H1 (cell line): Measurements from ENCODE around the gene SLC2A4RG. TPM values are rescaled to one million over a fixed set of nuclear protein-coding genes. Genes with fewer than 3 reads are reported as not detected.

Experiments
- CTCF ChIA-PET: fragments of 300-600 bp; sonication (Branson Sonifier 250); formaldehyde crosslinking; loops from one replicate; lab custom pipeline; 2021; ENCODE audit not compliant: partially characterized antibody; lab: Charles Lee
- POLR2A ChIA-PET: fragments of 300-600 bp; sonication (Branson Sonifier 250); formaldehyde crosslinking; loops from one replicate; lab custom pipeline; 2021; ENCODE audit warnings: inconsistent platforms; ENCODE audit not compliant: partially characterized antibody; lab: Charles Lee
- DNase-seq, 2 experiments: peaks; one replicate each; pipeline versions ENCODE4 v3.0.0 to v3.0.0-alpha.2; 2010 to 2022; ENCODE audit warnings: low spot score in 2 of 2, low read depth in 1 of 2, mixed read lengths in 1 of 2
- FAIRE-seq: peaks from 2 replicates; lab custom pipeline; 2011; peaks lifted over from hg19 to GRCh38; lab: Jason Lieb, UNC
- H2AFZ ChIP-seq: 2 replicates; pipeline ENCODE4 v1.8.1; 2012; ENCODE audit warnings: low read length, inconsistent platforms
- H2AK5ac ChIP-seq: 2 replicates; pipeline ENCODE4 v1.6.1; 2013; ENCODE audit warnings: low read depth, low read length
- H2BK120ac ChIP-seq: replicated peaks from 2 replicates; pipeline ENCODE3; 2013; ENCODE audit warnings: low read depth, low read length, inconsistent platforms
- H2BK12ac ChIP-seq: 2 replicates; pipeline ENCODE4 v1.6.1; 2013; ENCODE audit warnings: low read depth, low read length
- H2BK15ac ChIP-seq: 2 replicates; pipeline ENCODE4 v1.6.1; 2013; ENCODE audit warnings: low read length
- H2BK20ac ChIP-seq: 2 replicates; pipeline ENCODE4 v1.6.1; 2013; ENCODE audit warnings: low read length
- H2BK5ac ChIP-seq: 2 replicates; pipeline ENCODE4 v1.6.1; 2013; ENCODE audit warnings: low read depth, low read length
- H3K14ac ChIP-seq: 2 replicates; pipeline ENCODE4 v1.6.1; 2013; ENCODE audit warnings: inconsistent platforms; ENCODE audit not compliant: insufficient read length
- H3K18ac ChIP-seq: 2 replicates; pipeline ENCODE4 v1.6.1; 2013; ENCODE audit warnings: low read length; ENCODE audit errors: extremely low read depth
- H3K23ac ChIP-seq: 2 replicates; pipeline ENCODE4 v1.6.1; 2013; ENCODE audit warnings: inconsistent platforms; ENCODE audit not compliant: insufficient read length
- H3K23me2 ChIP-seq: 2 replicates; pipeline ENCODE4 v1.6.1; 2013; ENCODE audit warnings: low read depth, low read length
- H3K27ac ChIP-seq: 2 replicates; pipeline ENCODE4 v1.6.1; 2011; ENCODE audit warnings: low read depth, low read length, inconsistent platforms
- H3K27me3 ChIP-seq, 4 experiments: replicated peaks in 1 of 4; 1 replicate in 1 of 4; 2 replicates in 3 of 4; pipeline versions ENCODE4 v1.6.1 to v1.8.1; 2011 to 2013; ENCODE audit warnings: low read length in 3 of 4, mild to moderate bottlenecking in 3 of 4, inconsistent platforms in 2 of 4, mixed read lengths in 2 of 4, moderate library complexity in 1 of 4; ENCODE audit not compliant: control insufficient read depth in 3 of 4, insufficient read depth in 3 of 4; ENCODE audit errors: extremely low read depth in 1 of 4
- H3K36me3 ChIP-seq, 4 experiments: 2 replicates each; pipeline versions ENCODE4 v1.6.1 to v1.8.1; 2011 to 2013; ENCODE audit warnings: mild to moderate bottlenecking in 4 of 4, low read length in 3 of 4, moderate library complexity in 2 of 4, control low read depth in 1 of 4, inconsistent platforms in 1 of 4; ENCODE audit not compliant: insufficient read depth in 4 of 4, control insufficient read depth in 2 of 4
- H3K4ac ChIP-seq: replicated peaks from 2 replicates; pipeline ENCODE3; 2013; ENCODE audit warnings: low read length, low read depth, mixed read lengths, inconsistent platforms; ENCODE audit not compliant: insufficient read length
- H3K4me1 ChIP-seq, 4 experiments: replicated peaks in 1 of 4; 1 replicate in 1 of 4; 2 replicates in 3 of 4; pipeline versions ENCODE4 v1.6.1 to v1.8.1; 2011 to 2013; ENCODE audit warnings: low read length in 3 of 4, inconsistent platforms in 2 of 4, mixed read lengths in 1 of 4; ENCODE audit not compliant: insufficient read depth in 4 of 4, control insufficient read depth in 3 of 4
- H3K4me2 ChIP-seq, 2 experiments: 2 replicates each; pipeline versions ENCODE4 v1.6.1 to v1.8.1; 2011 to 2013; ENCODE audit warnings: low read depth in 2 of 2, low read length in 2 of 2, control low read depth in 1 of 2, inconsistent platforms in 1 of 2, mild to moderate bottlenecking in 1 of 2; ENCODE audit not compliant: insufficient read depth in 1 of 2
- H3K4me3 ChIP-seq, 4 experiments: fragments of 200-600, 300-600 bp in 1 of 4; sonication (generic), shearing (Covaris generic), sonication (Bioruptor Twin) in 1 of 4; 2 replicates each; pipeline versions ENCODE4 v1.5.1 to v1.8.1; 2011 to 2016; ENCODE audit warnings: low read length in 4 of 4, low read depth in 3 of 4, control low read depth in 2 of 4, inconsistent platforms in 2 of 4, mild to moderate bottlenecking in 2 of 4, mixed read lengths in 1 of 4, moderate library complexity in 1 of 4; ENCODE audit not compliant: insufficient read depth in 2 of 4; ENCODE audit errors: extremely low read depth in 1 of 4
- H3K56ac ChIP-seq: replicated peaks from 2 replicates; pipeline ENCODE3; 2013; ENCODE audit warnings: low read depth, mild to moderate bottlenecking, mixed read lengths, low read length, inconsistent platforms; ENCODE audit not compliant: insufficient read length
- H3K79me1 ChIP-seq: 2 replicates; pipeline ENCODE4 v1.6.1; 2013; ENCODE audit warnings: low read depth, low read length, control low read depth
- H3K79me2 ChIP-seq, 2 experiments: 2 replicates each; pipeline versions ENCODE4 v1.6.1 to v1.8.1; 2012 to 2013; ENCODE audit warnings: low read length in 2 of 2, mild to moderate bottlenecking in 2 of 2, inconsistent platforms in 1 of 2; ENCODE audit not compliant: insufficient read depth in 2 of 2, control insufficient read depth in 1 of 2
- H3K9ac ChIP-seq, 4 experiments: replicated peaks in 1 of 4; 1 replicate in 1 of 4; 2 replicates in 3 of 4; pipeline versions ENCODE4 v1.6.1 to v1.8.1; 2011 to 2013; ENCODE audit warnings: low read depth in 3 of 4, low read length in 3 of 4, control low read depth in 2 of 4, mild to moderate bottlenecking in 2 of 4, moderate library complexity in 2 of 4, inconsistent platforms in 1 of 4; ENCODE audit errors: extremely low read depth in 1 of 4
- H3K9me3 ChIP-seq, 2 experiments: 2 replicates each; pipeline versions ENCODE4 v1.6.1 to v1.8.1; 2012 to 2013; ENCODE audit warnings: mild to moderate bottlenecking in 2 of 2, moderate library complexity in 2 of 2, control low read depth in 1 of 2, inconsistent platforms in 1 of 2, low read depth in 1 of 2, low read length in 1 of 2, mixed read lengths in 1 of 2; ENCODE audit not compliant: insufficient read depth in 2 of 2
- H4K20me1 ChIP-seq, 2 experiments: replicated peaks in 1 of 2; 2 replicates each; pipeline versions ENCODE3 to v1.8.1; 2011 to 2013; ENCODE audit warnings: inconsistent platforms in 2 of 2, low read length in 2 of 2, mild to moderate bottlenecking in 1 of 2; ENCODE audit not compliant: insufficient read depth in 2 of 2, control insufficient read depth in 1 of 2
- H4K5ac ChIP-seq: 2 replicates; pipeline ENCODE4 v1.6.1; 2013; ENCODE audit warnings: low read length, low read depth, mixed read lengths, inconsistent platforms; ENCODE audit not compliant: insufficient read length
- H4K8ac ChIP-seq: 2 replicates; pipeline ENCODE4 v1.8.0; 2013; ENCODE audit warnings: mild to moderate bottlenecking, moderate library complexity, low read length, inconsistent platforms; ENCODE audit not compliant: insufficient read depth; ENCODE audit errors: extremely low read depth
- H4K91ac ChIP-seq: replicated peaks from 2 replicates; pipeline ENCODE3; 2013; ENCODE audit warnings: low read length, mixed read lengths, inconsistent platforms; ENCODE audit not compliant: insufficient read length
- CEBPB ChIP-seq: IDR thresholded peaks from 2 replicates; pipeline ENCODE4 v1.6.1; 2012; ENCODE audit warnings: low read depth, low read length
- RAD21 ChIP-seq, 2 experiments: IDR thresholded peaks in 1 of 2; conservative IDR thresholded peaks in 1 of 2; 2 replicates each; pipeline ENCODE4 v1.6.1; 2011; ENCODE audit warnings: low read depth in 2 of 2, low read length in 2 of 2, improper control_type of control experiment in 1 of 2, inconsistent platforms in 1 of 2, mild to moderate bottlenecking in 1 of 2, moderate library complexity in 1 of 2
- RBBP5 ChIP-seq: IDR thresholded peaks from 2 replicates; pipeline ENCODE4 v1.7.1; 2012; ENCODE audit warnings: low read depth, mild to moderate bottlenecking, inconsistent platforms, low read length, moderate library complexity, borderline replicate concordance
- SIN3A ChIP-seq, 2 experiments: IDR thresholded peaks in 1 of 2; conservative IDR thresholded peaks in 1 of 2; 2 replicates each; pipeline ENCODE4 v1.6.1; 2011 to 2012; ENCODE audit warnings: low read length in 2 of 2, improper control_type of control experiment in 1 of 2, low read depth in 1 of 2, mild to moderate bottlenecking in 1 of 2
- SP2 ChIP-seq: IDR thresholded peaks from 2 replicates; pipeline ENCODE4 v1.6.1; 2012; ENCODE audit warnings: mild to moderate bottlenecking, low read length, inconsistent platforms
- WGBS, 2 experiments: shearing (Covaris generic) in 1 of 2; methylation state at CpG; one replicate each; pipeline versions ENCODE4 v1.1.6 to v1.1.7; 2013 to 2015; ENCODE audit warnings: low lambda C conversion rate in 2 of 2, mixed read lengths in 2 of 2, inconsistent platforms in 1 of 2, low coverage in 1 of 2, missing lambda C conversion rate in 1 of 2; ENCODE audit not compliant: insufficient replicate concordance in 2 of 2, insufficient coverage in 1 of 2, insufficient read length in 1 of 2; ENCODE audit errors: extremely low coverage in 1 of 2, missing lambda C conversion rate in 1 of 2; 5-methylcytosine and 5-hydroxymethylcytosine counted together
- polyA plus RNA-seq, 7 experiments: library from polyadenylated mRNA; depleted of rRNA in 3 of 7; stranded (reverse) in 5 of 7; unstranded in 2 of 7; fragments of >200 nt in 5 of 7; fragments of 200-250 nt in 2 of 7; gene quantifications; 1 replicate in 5 of 7; 2 replicates in 1 of 7; 4 replicates in 1 of 7; pipeline versions ENCODE4 v1.2.1 to v1.2.3, GENCODE V29; 2011 to 2013; ENCODE audit warnings: missing spikeins in 2 of 7, mixed read lengths in 2 of 7
- total RNA-seq: library from RNA; stranded (reverse); fragmentation: NEBNext Ultra II Directional; extraction: Animal tissue kit (Norgen Biotek cat#: 25700); gene quantifications from 2 replicates; pipeline ENCODE4 v1.2.1, GENCODE V29; 2021
- TF ChIP-seq, protein P1 (sequence below), 3 experiments: IDR thresholded peaks; 1 replicate in 2 of 3; 2 replicates in 1 of 3; pipeline versions ENCODE4 v1.5.1 to v1.6.1; 2011; ENCODE audit warnings: low read length in 3 of 3, mild to moderate bottlenecking in 3 of 3, inconsistent platforms in 2 of 3, low read depth in 1 of 3, moderate library complexity in 1 of 3; ENCODE audit not compliant: insufficient read depth in 1 of 3; ENCODE audit errors: control extremely low read depth in 1 of 3

SLC2A4RG gene
- total and polyA plus RNA-seq, 2 of the 8 experiments (the other 6 are each of a cell fraction or from before 2014, with no cell fraction given): 15.9 to 29.1 TPM

DNA sequence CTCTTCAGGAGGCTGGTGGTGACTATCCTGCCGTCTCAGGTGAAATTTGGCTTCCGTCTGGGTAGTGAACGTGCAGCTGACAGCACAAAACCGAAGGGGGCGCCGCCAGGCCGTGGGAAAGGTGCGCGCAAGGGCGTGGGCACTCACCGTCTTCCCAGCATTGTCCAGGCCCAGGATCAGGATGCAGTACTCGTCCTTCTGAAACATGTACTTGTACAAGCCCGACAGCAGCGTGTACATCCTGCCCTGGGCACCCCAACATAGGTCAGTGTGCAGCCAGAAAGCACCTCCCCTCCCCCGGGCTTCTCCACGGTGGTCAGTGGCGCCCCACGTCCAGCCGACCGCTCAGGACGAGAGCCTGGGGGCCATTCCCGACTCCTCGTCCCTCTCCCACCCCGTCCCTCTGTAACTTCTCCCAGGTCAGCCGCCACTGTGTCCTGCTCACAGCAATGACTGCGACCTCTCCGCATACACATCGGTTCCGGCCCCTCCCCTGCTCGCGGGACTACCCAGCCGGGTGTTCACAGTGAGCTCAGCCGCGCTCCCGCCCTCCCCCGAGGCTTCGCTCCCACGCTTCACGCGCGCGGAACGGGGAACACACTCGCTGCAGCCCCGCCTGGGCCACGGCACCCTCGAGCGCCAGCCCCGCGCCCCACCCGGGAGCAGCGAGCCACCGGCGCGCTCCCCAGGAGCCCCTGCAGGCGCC is 32.6 kb upstream of the SLC2A4RG start:
- no peak overlapping the region for H2BK15ac ChIP-seq
- H4K20me1 ChIP-seq: peaks cover 8 to 16% of the 10 kb centered on the region in 2 experiments
- peaks cover 0 to 11% (median 6%) of the 10 kb centered on the region in 4 experiments; a peak in 5 of 7 replicates for H3K4me1 ChIP-seq
- no peaks in the 10 kb centered on the region for H3K27me3 ChIP-seq
- no peak overlapping the region for H3K27ac ChIP-seq
- H3K56ac ChIP-seq: no peak overlapping the region
- H4K91ac ChIP-seq: peak overlapping the region; percentile 30
- peaks cover 5% of the 10 kb centered on the region; the same call in 1 of the 2 replicates for H3K23me2 ChIP-seq
- H4K5ac ChIP-seq: no peak overlapping the region
- H3K4ac ChIP-seq: no peak overlapping the region
- H3K4me2 ChIP-seq: peak overlapping the region; percentile 41 to 97
- peaks cover 0 to 47% of the 10 kb centered on the region in 2 experiments; a peak in 3 of 4 replicates for H3K79me2 ChIP-seq
- H2AFZ ChIP-seq: no peak overlapping the region
- peaks cover 3 to 26% (median 12%) of the 10 kb centered on the region in 4 experiments for H3K36me3 ChIP-seq
- ChIA-PET POLR2A (interaction anchor here (1.0 to 4.7 kb wide), 14 partner anchors 10 to 158 kb away, joined by 3 to 49 read pairs (median 5); partner anchors contain the start of genes LIME1, SLC2A4RG, STMN3 and TNFRSF6B), CTCF (interaction anchor here (0.6 to 2.2 kb wide), 12 partner anchors 8 to 1466 kb away, joined by 3 to 9 read pairs (median 3); partner anchors contain the start of genes LIME1, TNFRSF6B and TPD52L2)
- peak overlapping the region; percentile 6 to 80 (median 45); a peak in 4 of 7 replicates for H3K9ac ChIP-seq
- TF ChIP-seq CEBPB (no peak), SP2 (no peak), RAD21 (IDR thresholded peaks at IDR 0.05 in 1 of 2, conservative IDR thresholded peaks at IDR 0.05 in 1 of 2; ENCODE audit: low read depth in 2 of 2, low read length in 2 of 2) (peak; percentile 68 to 73), RBBP5 (no peak), SIN3A (conservative IDR thresholded peaks at IDR 0.05 in 1 of 2, IDR thresholded peaks at IDR 0.05 in 1 of 2; ENCODE audit: low read depth in 1 of 2, low read length in 2 of 2) (peak in 1 of 2 experiments; percentile 60; a peak in 2 of 4 replicates)
- TF ChIP-seq, protein P1, sequence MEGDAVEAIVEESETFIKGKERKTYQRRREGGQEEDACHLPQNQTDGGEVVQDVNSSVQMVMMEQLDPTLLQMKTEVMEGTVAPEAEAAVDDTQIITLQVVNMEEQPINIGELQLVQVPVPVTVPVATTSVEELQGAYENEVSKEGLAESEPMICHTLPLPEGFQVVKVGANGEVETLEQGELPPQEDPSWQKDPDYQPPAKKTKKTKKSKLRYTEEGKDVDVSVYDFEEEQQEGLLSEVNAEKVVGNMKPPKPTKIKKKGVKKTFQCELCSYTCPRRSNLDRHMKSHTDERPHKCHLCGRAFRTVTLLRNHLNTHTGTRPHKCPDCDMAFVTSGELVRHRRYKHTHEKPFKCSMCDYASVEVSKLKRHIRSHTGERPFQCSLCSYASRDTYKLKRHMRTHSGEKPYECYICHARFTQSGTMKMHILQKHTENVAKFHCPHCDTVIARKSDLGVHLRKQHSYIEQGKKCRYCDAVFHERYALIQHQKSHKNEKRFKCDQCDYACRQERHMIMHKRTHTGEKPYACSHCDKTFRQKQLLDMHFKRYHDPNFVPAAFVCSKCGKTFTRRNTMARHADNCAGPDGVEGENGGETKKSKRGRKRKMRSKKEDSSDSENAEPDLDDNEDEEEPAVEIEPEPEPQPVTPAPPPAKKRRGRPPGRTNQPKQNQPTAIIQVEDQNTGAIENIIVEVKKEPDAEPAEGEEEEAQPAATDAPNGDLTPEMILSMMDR (IDR thresholded peaks at IDR 0.05; ENCODE audit: control extremely low read depth in 1 of 3, insufficient read depth in 1 of 3, low read depth in 1 of 3, low read length in 3 of 3): peak; percentile 46 to 72 (median 69)
- FAIRE-seq (no peak), DNase-seq (peak in 1 of 2 experiments; percentile 67)
- H4K8ac ChIP-seq: peak overlapping the region; percentile 80
- H2BK20ac ChIP-seq: no peak overlapping the region
- no peak overlapping the region for H2BK12ac ChIP-seq
- peaks cover 10% of the 10 kb centered on the region; the same call in 1 of the 2 replicates for H3K79me1 ChIP-seq
- no peak overlapping the region for H2BK120ac ChIP-seq
- no peak overlapping the region for H3K14ac ChIP-seq
- WGBS, 2 experiments: 22% methylated on average over 39 of the region's 56 CpGs; no CpG with 5 or more reads in 1 of the 2 experiments
- H2AK5ac ChIP-seq: no peak overlapping the region
- no peak overlapping the region for H3K23ac ChIP-seq
- H3K4me3 ChIP-seq: peak overlapping the region; percentile 46 to 88 (median 74)
- H3K18ac ChIP-seq: no peak overlapping the region; the same call in 1 of the 2 replicates
- no peak overlapping the region; the same call in 1 of the 2 replicates for H2BK5ac ChIP-seq
- H3K9me3 ChIP-seq: no peaks in the 10 kb centered on the region
